HG03135 (cell line): ENCODE results near the gene TTC12.

Experiments used
- ATAC-seq: cut with Tn5 transposase; IDR thresholded peaks from one replicate; pipeline ENCODE4 v1.9.1; 2021; ENCODE audit warnings: mild to moderate bottlenecking, moderate library complexity; ENCODE audit not compliant: unreplicated experiment

TTC12 gene

DNA sequence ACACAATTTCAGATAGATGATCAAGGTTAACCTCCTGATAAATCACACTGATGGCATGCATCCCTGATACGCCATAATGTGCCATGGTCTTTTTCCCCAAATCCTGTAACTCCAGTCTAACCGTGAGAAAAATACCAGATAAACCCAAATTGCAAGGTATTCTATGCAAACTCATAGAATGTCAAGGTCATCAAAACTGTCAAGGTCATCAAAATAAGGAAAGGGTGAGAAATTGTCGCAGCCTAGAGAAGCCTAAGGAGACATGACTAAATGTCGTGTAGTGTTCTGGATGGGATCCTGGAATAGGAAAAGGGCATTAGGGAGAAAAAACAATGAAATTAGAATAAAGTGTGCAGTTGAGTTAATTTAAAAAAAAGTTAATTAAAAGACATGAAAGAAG, 4.7 kb downstream of the TTC12 start:
- no peak for ATAC-seq

DNA sequence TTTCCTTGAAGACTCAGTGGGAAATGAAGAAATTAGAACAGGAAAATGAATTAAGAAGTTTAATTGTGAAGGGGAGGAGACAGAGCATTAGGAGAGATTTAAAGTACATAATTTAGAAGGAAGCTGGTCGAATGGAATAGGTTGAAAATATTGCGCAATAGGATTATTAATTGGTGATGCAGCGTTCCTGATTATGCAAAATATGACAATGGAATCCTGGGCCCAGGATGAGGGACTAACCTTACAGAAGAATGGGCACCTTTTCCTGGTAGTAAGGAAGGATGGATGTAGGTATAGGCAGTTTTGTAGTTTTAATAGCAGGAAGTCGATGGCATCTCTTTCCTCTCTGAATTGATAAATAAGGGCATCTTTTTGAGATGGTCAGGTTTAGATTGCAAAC, 7.8 kb downstream of the TTC12 start:
- ATAC-seq, result no peak

DNA sequence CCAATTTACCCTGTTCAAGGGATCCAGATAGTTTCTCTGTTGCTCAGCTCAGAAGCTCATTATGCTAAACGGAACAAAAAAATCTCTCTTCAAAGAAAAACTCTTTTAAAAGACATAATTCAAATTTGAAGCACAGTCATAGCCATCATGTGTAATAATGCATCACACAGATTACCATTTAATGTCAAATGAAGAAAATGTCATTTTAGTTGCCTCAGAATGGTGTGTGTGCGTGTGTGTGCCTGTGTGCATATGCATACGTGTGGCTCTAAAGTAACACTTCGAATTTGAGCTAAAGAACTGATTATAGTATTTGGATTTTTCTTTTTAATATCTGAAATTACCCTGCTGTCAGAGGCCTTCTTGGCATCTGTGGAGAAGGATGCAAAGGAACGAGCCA, 9.9 kb downstream of the TTC12 start:
- no peak for ATAC-seq

DNA sequence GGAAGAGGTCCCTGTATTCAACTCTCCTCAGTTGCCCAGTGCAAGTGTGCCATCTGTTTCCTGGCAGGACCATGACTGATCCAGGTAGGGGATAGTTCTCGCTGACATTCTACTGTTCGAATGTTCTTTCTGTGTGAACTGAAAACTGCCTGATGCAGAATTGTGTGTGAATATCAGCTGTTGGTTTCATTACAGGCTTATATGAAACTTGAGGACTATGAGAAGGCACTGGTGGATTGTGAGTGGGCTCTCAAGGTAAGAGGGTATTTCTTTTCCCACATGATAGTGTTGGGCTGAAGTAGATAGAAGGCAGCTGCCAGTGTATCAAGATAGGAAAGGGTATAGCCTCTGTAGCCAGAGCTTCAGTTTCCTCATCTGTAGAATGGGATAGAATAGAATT, 15.3 kb downstream of the TTC12 start:
- ATAC-seq, result no peak

DNA sequence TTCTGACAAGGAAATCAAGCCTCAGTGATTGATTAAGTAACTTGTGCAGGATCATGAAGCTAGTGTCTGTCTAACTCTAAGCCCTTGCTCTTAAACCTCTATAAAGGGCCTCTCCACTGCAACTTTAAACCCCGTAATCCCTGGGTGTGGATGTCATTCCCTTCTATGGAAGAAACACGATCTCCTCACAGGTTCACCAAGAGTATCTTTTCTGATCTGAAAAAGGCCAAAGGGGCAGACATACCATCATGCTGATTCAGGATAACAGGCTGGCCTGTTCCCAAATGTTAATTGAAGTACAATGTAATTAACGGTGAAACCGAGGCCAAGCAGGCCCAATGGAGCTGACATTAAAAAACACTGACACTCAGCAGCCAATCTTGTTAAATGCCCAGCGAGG, 17.1 kb downstream of the TTC12 start:
- no peak for ATAC-seq

DNA sequence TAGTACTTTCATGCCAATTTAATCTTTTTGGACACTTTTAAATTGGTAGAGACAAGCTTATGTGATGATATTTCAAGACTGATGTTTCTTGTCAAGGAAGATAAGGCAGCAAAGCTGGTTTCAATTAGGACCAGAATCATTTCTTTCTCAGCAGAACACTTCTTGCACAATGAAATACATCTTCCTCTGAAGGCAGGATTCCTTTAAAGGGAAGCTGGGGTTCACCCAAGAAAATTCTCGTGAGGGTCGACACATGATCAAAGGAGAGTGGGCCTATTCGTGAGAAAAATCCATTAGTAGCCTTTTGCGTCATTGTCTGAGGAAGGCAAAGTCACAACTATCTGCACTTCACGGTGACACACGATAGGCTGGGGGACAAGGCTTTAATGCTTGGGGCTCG, 17.6 kb downstream of the TTC12 start:
- ATAC-seq, result no peak

DNA sequence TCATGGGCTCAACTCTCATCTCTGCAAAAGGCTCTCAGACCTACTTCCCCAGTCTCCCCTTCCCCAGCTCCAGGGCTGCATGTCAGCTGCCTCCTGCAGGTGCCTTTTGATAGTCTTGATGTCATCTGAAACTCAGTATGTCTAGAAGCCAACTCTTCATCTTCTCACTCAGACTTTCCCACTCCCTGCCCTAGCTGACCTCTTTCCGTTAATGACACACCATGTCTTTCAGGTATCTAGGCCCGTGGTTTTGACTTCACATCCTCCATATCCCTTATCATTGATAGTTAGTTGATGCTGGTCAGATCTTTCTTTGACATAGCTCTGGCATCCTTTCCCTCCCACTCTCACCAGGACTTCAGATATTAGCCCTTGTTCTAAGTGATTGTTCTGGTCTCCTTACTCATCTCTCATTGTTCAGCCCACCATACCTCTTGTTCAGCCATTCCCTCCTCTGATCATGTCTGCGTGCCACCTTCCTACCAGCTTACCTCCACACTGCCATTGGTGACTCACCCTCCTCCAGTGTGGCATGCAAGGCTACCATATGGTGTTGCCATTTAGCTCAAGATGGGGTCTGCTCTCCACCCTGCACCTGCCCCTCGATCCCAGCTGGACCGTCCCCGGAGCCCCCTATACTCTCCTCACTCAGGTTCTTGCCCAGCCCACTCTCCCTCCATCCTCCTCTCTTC, 18.4 kb downstream of the TTC12 start:
- ATAC-seq, result no peak

- ATAC-seq, result peak; percentile 46
Observed at GRCh38 chr11:113334183-113334582, 19.8 kb downstream of the TTC12 start.

DNA sequence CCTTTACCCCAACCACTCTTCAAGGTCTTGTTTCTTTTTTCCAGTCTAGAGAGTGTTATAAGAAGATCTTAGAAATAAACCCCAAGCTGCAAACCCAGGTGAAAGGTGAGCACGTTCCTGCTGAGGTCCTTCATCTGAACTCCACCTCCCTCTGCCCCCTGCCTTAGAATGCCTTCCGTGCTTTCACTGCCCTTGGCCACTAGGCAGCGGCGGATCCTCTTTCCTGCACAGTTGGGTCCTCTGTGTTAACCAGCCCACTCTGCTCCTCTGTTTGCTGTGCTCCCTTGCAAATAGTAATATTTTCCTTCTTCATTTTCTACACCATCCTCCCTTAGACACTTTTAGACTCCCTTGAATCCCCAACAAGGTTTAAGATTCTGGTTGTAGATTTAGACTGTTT, 24.3 kb downstream of the TTC12 start:
- ATAC-seq, result no peak

GRCh38 chr11:113339929-113340589, 25.7 kb downstream of the TTC12 start:
- no peak for ATAC-seq

GRCh38 chr11:113341388-113342165, 27.2 kb downstream of the TTC12 start:
- no peak for ATAC-seq

DNA sequence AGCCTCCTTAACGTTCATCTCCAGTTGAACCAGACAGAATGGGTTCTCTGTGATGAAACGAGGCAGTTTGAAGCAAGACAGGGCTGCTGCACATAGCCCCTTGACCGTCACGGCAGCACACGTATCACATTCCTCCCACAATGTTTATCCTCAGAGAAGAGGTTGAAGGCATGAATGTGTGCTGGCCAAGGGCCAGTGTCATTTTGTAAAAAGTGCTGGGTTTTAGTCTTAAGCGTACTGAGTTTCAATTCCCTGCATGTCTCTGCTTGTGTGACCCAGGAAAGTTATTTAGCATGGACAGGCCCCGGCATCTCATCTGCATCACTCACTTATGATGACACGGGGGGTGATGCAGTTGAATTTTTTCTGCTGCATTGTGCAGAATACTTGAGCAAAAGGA, 31.6 kb downstream of the TTC12 start:
- ATAC-seq, result no peak

- ATAC-seq, result no peak
Observed at GRCh38 chr11:113349528-113349927, 35.1 kb downstream of the TTC12 start.

- ATAC-seq, result no peak
Observed at GRCh38 chr11:113350336-113351067, 36.1 kb downstream of the TTC12 start.

GRCh38 chr11:113351068-113351450, 36.7 kb downstream of the TTC12 start:
- no peak for ATAC-seq

GRCh38 chr11:113351480-113351879, 37.1 kb downstream of the TTC12 start:
- no peak for ATAC-seq

- no peak for ATAC-seq
Observed at GRCh38 chr11:113356203-113356602, 41.8 kb downstream of the TTC12 start.

DNA sequence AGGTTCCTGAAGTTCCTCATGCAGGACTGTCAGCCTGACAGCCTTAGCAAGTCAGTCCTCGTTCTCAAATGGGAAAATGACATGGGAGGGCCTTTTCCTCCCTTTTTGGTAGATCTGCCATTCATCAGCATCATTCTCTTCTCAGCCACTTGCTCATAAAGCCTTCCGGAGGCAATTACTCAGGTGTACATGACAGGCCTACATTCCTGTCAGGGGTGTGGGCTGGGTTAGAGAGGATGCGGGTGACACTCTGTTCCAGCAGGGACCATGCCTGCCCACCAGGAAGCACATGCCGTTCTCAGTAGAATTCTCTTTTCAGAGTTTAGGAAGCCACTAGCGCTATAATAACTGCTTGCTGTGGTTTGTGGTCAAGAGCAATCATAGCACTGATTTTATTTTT, 49.0 kb downstream of the TTC12 start:
- no peak for ATAC-seq

DNA sequence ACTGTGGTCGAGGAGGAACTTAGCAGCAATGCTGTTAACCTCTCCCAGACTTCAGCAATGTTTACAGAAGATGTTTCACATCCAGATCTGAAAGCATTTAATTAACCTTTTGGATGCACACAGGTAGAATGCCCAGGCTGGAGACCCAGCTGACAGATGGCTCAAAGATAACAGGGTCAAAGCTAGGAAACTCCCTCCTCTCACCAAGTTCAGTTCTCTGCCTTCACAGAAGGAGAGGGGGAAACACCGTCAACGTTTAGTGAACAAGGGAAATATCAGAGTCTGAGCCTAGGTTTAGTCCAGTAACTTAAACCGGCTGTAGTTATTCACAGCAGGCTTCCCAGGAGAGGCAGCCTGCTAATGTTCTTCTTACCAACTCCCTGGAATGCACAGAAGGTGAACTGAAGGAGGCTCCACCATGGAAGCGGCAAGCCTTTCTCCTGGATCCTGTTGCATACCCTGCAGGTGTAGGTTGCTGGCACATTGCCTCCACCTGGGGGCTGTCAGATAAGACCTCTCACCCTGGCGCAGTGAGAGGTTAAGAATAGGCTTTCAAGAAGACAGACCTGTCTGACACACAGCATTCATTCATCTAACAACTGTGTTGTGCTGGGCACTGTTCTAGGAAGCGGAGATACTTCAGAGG, 49.7 kb downstream of the TTC12 start:
- no peak for ATAC-seq

- ATAC-seq, result no peak
Observed at GRCh38 chr11:113365895-113366294, 51.5 kb downstream of the TTC12 start.

DNA sequence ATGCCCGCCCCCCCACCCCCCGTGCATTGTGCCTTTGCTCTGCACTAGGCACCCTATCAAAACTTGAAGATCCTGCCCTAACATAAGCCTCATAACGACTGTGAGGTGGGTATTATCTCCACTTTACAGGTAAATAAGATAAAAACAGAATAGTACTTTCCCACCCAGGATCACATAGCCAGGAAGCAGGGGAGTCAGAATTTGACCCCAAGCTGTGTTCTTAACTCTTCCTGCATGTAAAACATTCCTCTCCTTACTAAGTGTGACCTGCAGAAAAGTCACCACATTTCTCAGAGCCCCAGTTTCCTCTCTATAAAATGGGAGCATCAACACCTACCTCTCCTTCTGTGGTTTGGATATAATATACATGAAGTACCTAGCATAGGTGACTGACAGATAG, 55.0 kb downstream of the TTC12 start:
- no peak for ATAC-seq
